NCI-H2196 (cell line): ENCODE data around the gene HMCN1.

Experiments
- DNase-seq: peaks from one replicate; lab custom pipeline; 2025; ENCODE audit not compliant: unreplicated experiment; lab: John Stamatoyannopoulos, UW

The HMCN1 gene

GRCh38 chr1:186218654-186219352 lies 484.6 kb downstream of the HMCN1 start:
- no peak for DNase-seq

- no peak for DNase-seq
Measured at GRCh38 chr1:186220067-186220466, 485.9 kb downstream of the HMCN1 start.

- no peak for DNase-seq
Measured at GRCh38 chr1:186220911-186221310, 486.7 kb downstream of the HMCN1 start.

GRCh38 chr1:186225096-186225495 lies 490.9 kb downstream of the HMCN1 start:
- no peak for DNase-seq

GRCh38 chr1:186228749-186229148 lies 494.6 kb downstream of the HMCN1 start:
- DNase-seq, result no peak

- DNase-seq, result no peak
Measured at GRCh38 chr1:186231861-186232436, 497.8 kb downstream of the HMCN1 start.

- DNase-seq, result no peak
Measured at GRCh38 chr1:186234976-186235686, 500.9 kb downstream of the HMCN1 start.

- no peak for DNase-seq
Measured at GRCh38 chr1:186235696-186236095, 501.5 kb downstream of the HMCN1 start.

- DNase-seq, result no peak
Measured at GRCh38 chr1:186236921-186237320, 502.7 kb downstream of the HMCN1 start.

GRCh38 chr1:186239171-186239570 lies 505.0 kb downstream of the HMCN1 start:
- no peak for DNase-seq

- DNase-seq, result no peak
Measured at GRCh38 chr1:186240436-186240835, 506.2 kb downstream of the HMCN1 start.
